K562 (cell line): ENCODE results near the gene MYO1F. TPM values are rescaled to one million over a fixed set of nuclear protein-coding genes. Genes with fewer than 3 reads are reported as not detected.

Experiments
- ATAC-seq: fragments of 200-7000 bp; cut with Tn5 transposase; 3 replicates; pipeline ENCODE4 v1.9.1; 2020; ENCODE audit warnings: moderate library complexity
- BruUV-seq: library from RNA; stranded (reverse); fragments of 400-500 nt; replicated peaks from 2 replicates; lab custom pipeline; 2021; lab: Mats Ljungman, UMichigan
- CTCF ChIA-PET: fragments of 300-600 bp; formaldehyde crosslinking; extraction: SDS; loops from one replicate; lab custom pipeline; 2021; ENCODE audit warnings: low intra/inter-chr PET ratio; lab: Yijun Ruan, JAX
- POLR2A ChIA-PET: fragments of 300-600, 350-650 bp; sonication (Branson Sonifier 250); formaldehyde crosslinking; extraction: SDS; loops from one replicate; lab custom pipeline; 2021; ENCODE audit warnings: antibody characterized with exemption, inconsistent platforms; lab: Yijun Ruan, JAX
- DNase-seq, 4 experiments: peaks; one replicate each; pipeline versions ENCODE4 v3.0.0 to v3.0.0-alpha.2; 2011 to 2018; ENCODE audit warnings: low spot score in 3 of 4, mixed read lengths in 3 of 4; ENCODE audit errors: extremely low read depth in 1 of 4
- FAIRE-seq: peaks from 2 replicates; lab custom pipeline; 2011; peaks lifted over from hg19 to GRCh38; lab: Jason Lieb, UNC
- H2AFZ ChIP-seq: 2 replicates; pipeline ENCODE4 v1.6.0; 2011; ENCODE audit warnings: low read depth, low read length, control low read depth, inconsistent platforms
- H3K27ac ChIP-seq: fragments of 200-600 bp; 3 replicates; pipeline ENCODE4 v1.8.0; 2011; ENCODE audit warnings: low read depth, mild to moderate bottlenecking, control low read depth, inconsistent platforms, low read length, moderate library complexity, mixed read lengths; ENCODE audit errors: extremely low read depth
- H3K27me3 ChIP-seq, 2 experiments: fragments of 300-600 bp in 1 of 2; 2 replicates in 1 of 2; 3 replicates in 1 of 2; pipeline versions ENCODE4 v1.6.0 to v1.8.0; 2011; ENCODE audit warnings: inconsistent platforms in 2 of 2, low read length in 2 of 2, mild to moderate bottlenecking in 1 of 2, mixed read lengths in 1 of 2, moderate library complexity in 1 of 2; ENCODE audit not compliant: control insufficient read depth in 2 of 2, insufficient read depth in 2 of 2
- H3K36me3 ChIP-seq: fragments of 300-600 bp; 3 replicates; pipeline ENCODE4 v1.8.0; 2011; ENCODE audit warnings: mild to moderate bottlenecking, low read length, inconsistent platforms; ENCODE audit not compliant: control insufficient read depth, insufficient read depth
- H3K4me1 ChIP-seq, 2 experiments: fragments of 200-600 bp in 1 of 2; replicated peaks in 1 of 2; 2 replicates in 1 of 2; 3 replicates in 1 of 2; pipeline versions ENCODE4 v1.5.1 to v1.8.0; 2011; ENCODE audit warnings: inconsistent platforms in 2 of 2, low read length in 2 of 2, mild to moderate bottlenecking in 1 of 2, mixed read lengths in 1 of 2, moderate library complexity in 1 of 2; ENCODE audit not compliant: control insufficient read depth in 2 of 2, insufficient read depth in 2 of 2
- H3K4me2 ChIP-seq: 2 replicates; pipeline ENCODE4 v1.6.1; 2011; ENCODE audit warnings: low read length, control low read depth, inconsistent platforms, mixed read lengths; ENCODE audit not compliant: insufficient read depth
- H3K4me3 ChIP-seq: fragments of 200-600 bp; sonication (generic), shearing (Covaris generic); 2 replicates; pipeline ENCODE4 v1.5.1; 2016; ENCODE audit warnings: control low read depth, inconsistent platforms
- H3K79me2 ChIP-seq: fragments of 200-600 bp; 3 replicates; pipeline ENCODE4 v1.8.0; 2011; ENCODE audit warnings: low read length, inconsistent platforms; ENCODE audit not compliant: control insufficient read depth, insufficient read depth
- H3K9ac ChIP-seq, 2 experiments: 2 replicates each; pipeline versions ENCODE4 v1.6.0 to v1.6.1; 2011; ENCODE audit warnings: low read depth in 2 of 2, low read length in 2 of 2, control low read depth in 1 of 2, inconsistent platforms in 1 of 2, mild to moderate bottlenecking in 1 of 2, mixed read lengths in 1 of 2; ENCODE audit not compliant: insufficient read depth in 1 of 2
- H3K9me1 ChIP-seq: one replicate; pipeline ENCODE4 v1.6.0; 2011; ENCODE audit warnings: inconsistent platforms, mild to moderate bottlenecking, low read length, moderate library complexity; ENCODE audit not compliant: control insufficient read depth, insufficient read depth
- H3K9me3 ChIP-seq: replicated peaks from 2 replicates; pipeline ENCODE4 v1.5.1; 2011; ENCODE audit warnings: low read depth, low read length, inconsistent platforms; ENCODE audit not compliant: control insufficient read depth, insufficient read depth
- H4K20me1 ChIP-seq: replicated peaks from 2 replicates; pipeline ENCODE4 v1.6.1; 2011; ENCODE audit warnings: low read length, inconsistent platforms, mixed read lengths; ENCODE audit not compliant: control insufficient read depth, insufficient read depth
- ASH1L ChIP-seq: fragments of 450-650 bp; IDR thresholded peaks from 2 replicates; pipeline ENCODE4 v1.6.1; 2018; ENCODE audit warnings: borderline replicate concordance, mild to moderate bottlenecking, low read depth; ENCODE audit not compliant: partially characterized antibody
- BCOR ChIP-seq: fragments of 450-650 bp; IDR thresholded peaks from 2 replicates; pipeline ENCODE4 v1.6.1; 2016
- BRCA1 ChIP-seq, 2 experiments: fragments of 450-650 bp in 1 of 2; sonication (generic) in 1 of 2; formaldehyde crosslinking in 1 of 2; IDR thresholded peaks; 2 replicates each; pipeline versions ENCODE4 v1.5.0 to v1.6.1; 2017 to 2020; ENCODE audit warnings: mild to moderate bottlenecking in 1 of 2, missing genetic modification reagents in 1 of 2
- BRD9 ChIP-seq: fragments of 450-650 bp; IDR thresholded peaks from 2 replicates; pipeline ENCODE4 v1.6.1; 2018; ENCODE audit warnings: low read depth; ENCODE audit not compliant: partially characterized antibody
- BRF1 ChIP-seq: IDR thresholded peaks from 3 replicates; pipeline ENCODE4 v1.6.1; 2011; ENCODE audit warnings: borderline replicate concordance, mild to moderate bottlenecking; ENCODE audit not compliant: insufficient read length; ENCODE audit errors: extremely low read depth
- CAMTA2 ChIP-seq: fragments of 250-450 bp; sonication (Bioruptor Pico); conservative IDR thresholded peaks from 2 replicates; pipeline ENCODE4 v1.5.1; 2022
- HDAC2 ChIP-seq: fragments of 450-650 bp; IDR thresholded peaks from 2 replicates; pipeline ENCODE4 v1.6.1; 2016; ENCODE audit warnings: mild to moderate bottlenecking
- MEF2A ChIP-seq: IDR thresholded peaks from 2 replicates; pipeline ENCODE4 v1.6.1; 2011; ENCODE audit warnings: low read depth, mild to moderate bottlenecking, low read length, moderate library complexity; ENCODE audit not compliant: control insufficient read depth
- NCOA6 ChIP-seq: fragments of 450-650 bp; IDR thresholded peaks from 2 replicates; pipeline ENCODE4 v1.6.1; 2017; ENCODE audit warnings: mild to moderate bottlenecking
- SMAD4 ChIP-seq: fragments of 250-450 bp; sonication (Bioruptor Pico); conservative IDR thresholded peaks from 2 replicates; pipeline ENCODE4 v1.8.0; 2021; ENCODE audit warnings: inconsistent platforms, mild to moderate bottlenecking, moderate library complexity
- SNRNP70 ChIP-seq: fragments of 200-400 bp; formaldehyde crosslinking; optimal IDR thresholded peaks from 2 replicates; pipeline ENCODE3; 2017; ENCODE audit warnings: low read depth, low read length
- SREBF1 ChIP-seq: fragments of 150-350 bp; IDR thresholded peaks from 2 replicates; pipeline ENCODE4 v1.6.1; 2014; ENCODE audit warnings: antibody characterized with exemption, low read depth, low read length, borderline replicate concordance
- ZNF140 ChIP-seq: fragments of 250-450 bp; sonication (Bioruptor Pico); IDR thresholded peaks from 2 replicates; pipeline ENCODE4 v1.8.0; 2021; ENCODE audit warnings: moderate library complexity, mild to moderate bottlenecking, inconsistent platforms
- ZNF3 ChIP-seq: fragments of 250-450 bp; sonication (Bioruptor Pico); IDR thresholded peaks from 2 replicates; pipeline ENCODE4 v1.5.0; 2021; ENCODE audit warnings: mild to moderate bottlenecking, moderate library complexity
- ZNF354B ChIP-seq: fragments of 250-450 bp; sonication (Bioruptor Pico); IDR thresholded peaks from 2 replicates; pipeline ENCODE4 v1.4.0; 2020
- WGBS: fragments of 100-300 bp; shearing (Covaris generic); methylation state at CpG from one replicate; pipeline ENCODE4 v1.1.6; 2016; ENCODE audit warnings: low coverage, mixed read lengths; ENCODE audit not compliant: insufficient coverage; ENCODE audit errors: missing lambda C conversion rate; 5-methylcytosine and 5-hydroxymethylcytosine counted together
- in situ Hi-C: fragments of 300-500 bp; cut with MboI; formaldehyde crosslinking; loops from 4 replicates; pipeline ENCODE4 v1.15.0; 2018; ENCODE audit warnings: inconsistent platforms, mixed read lengths
- intact Hi-C: fragments of 100-400 bp; cut with micrococcal nuclease; formaldehyde crosslinking; loops from 2 replicates; pipeline ENCODE4 v1.14.2; 2022
- polyA plus RNA-seq, 8 experiments: library from polyadenylated mRNA; depleted of rRNA in 4 of 8; stranded (reverse) in 5 of 8; unstranded in 3 of 8; fragments of >200 nt; fragmentation: Nextera tagmentation in 2 of 8; fragmentation: Illumina TruSeq in 1 of 8; extraction: Ambion mirVana in 2 of 8; extraction: Trizol in 1 of 8; gene quantifications; 2 replicates each; pipeline versions ENCODE4 v1.2.1 to v1.2.3, GENCODE V29; 2011 to 2014; ENCODE audit warnings: inconsistent platforms in 1 of 8, missing spikeins in 1 of 8
- total RNA-seq, 7 experiments: library from RNA; depleted of rRNA in 6 of 7; stranded (reverse); fragments of >200 nt in 6 of 7; fragmentation: Illumina TruSeq in 2 of 7; extraction: Trizol in 2 of 7; gene quantifications; 2 replicates each; pipeline versions ENCODE4 v1.2.1 to v1.2.3, GENCODE V29; 2011 to 2021; ENCODE audit warnings: low replicate concordance in 1 of 7
- TF ChIP-seq, protein P1 (sequence below): fragments of 450-650 bp; IDR thresholded peaks from 2 replicates; pipeline ENCODE4 v1.6.1; 2018; ENCODE audit not compliant: partially characterized antibody
- TF ChIP-seq, protein P2 (sequence below): sonication (generic); formaldehyde crosslinking; IDR thresholded peaks from 2 replicates; pipeline ENCODE4 v1.8.0; 2022; ENCODE audit warnings: mild to moderate bottlenecking, missing genetic modification reagents
- TF ChIP-seq, protein P3 (sequence below): sonication (generic); formaldehyde crosslinking; IDR thresholded peaks from 2 replicates; pipeline ENCODE4 v1.8.1; 2023; ENCODE audit warnings: mild to moderate bottlenecking, missing genetic modification reagents

Gene MYO1F
- total and polyA plus RNA-seq, 9 of the 15 experiments (the other 6 are each of a cell fraction or from before 2014, with no cell fraction given) = 0.78 to 9.4 (median 4.3) TPM

DNA sequence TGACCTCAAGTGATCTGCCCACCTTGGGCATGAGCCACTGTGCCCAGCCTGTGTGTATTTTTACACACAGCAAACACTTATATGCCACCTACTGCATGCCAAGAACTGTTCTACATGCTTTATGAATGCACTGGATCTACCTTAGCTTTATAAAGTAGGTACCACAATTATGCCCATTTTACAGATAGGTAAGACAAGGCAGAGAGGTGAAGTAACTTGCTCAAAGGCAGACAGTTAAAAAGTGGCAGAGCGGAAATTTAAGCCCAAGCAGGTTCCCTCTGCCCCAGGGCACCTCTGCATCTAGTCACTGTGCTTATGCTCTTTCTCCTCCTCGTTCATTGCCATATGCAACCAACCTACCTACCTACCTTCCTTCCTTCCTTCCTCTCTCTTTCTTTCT lies 22.8 kb upstream of the MYO1F start:
- FAIRE-seq (no peak), DNase-seq (no peak), ATAC-seq (no peak)
- Histone ChIP-seq H3K79me2 (no peaks in the 10 kb centered on the region), H3K4me3 (no peak overlapping the region), H3K4me1 (peaks cover 0 to 7% of the 10 kb centered on the region in 2 experiments; a peak in 2 of 5 replicates), H2AFZ (no peak overlapping the region), H3K27me3 (peaks cover 24 to 67% of the 10 kb centered on the region in 2 experiments), H3K27ac (no peak overlapping the region), H3K9me3 (no peaks in the 10 kb centered on the region), H4K20me1 (no peaks in the 10 kb centered on the region), H3K9me1 (no peaks in the 10 kb centered on the region), H3K9ac (no peak overlapping the region), H3K36me3 (no peaks in the 10 kb centered on the region), H3K4me2 (no peak overlapping the region)
- in situ Hi-C loops = no loop called here
- BruUV-seq = no TSS peak
- intact Hi-C loops = no loop called here
- 0% methylated on average over 2 of the region's 2 CpGs for WGBS
- POLR2A ChIA-PET = interaction anchor here (0.7 kb wide), 1 partner anchor 293 kb away, joined by 3 read pairs; no protein-coding TSS in a partner anchor
- CTCF ChIA-PET = no interaction called here
- TF ChIP-seq ZNF140 (CRISPR knock-in tag) (no peak), ASH1L (no peak), SREBF1 (no peak), NCOA6 (no peak), BRF1 (no peak), MEF2A (no peak), BRCA1 (IDR thresholded peaks at IDR 0.05) (no peak), BRCA1 (CRISPR knock-in tag; IDR thresholded peaks at IDR 0.05) (no peak), ZNF354B (CRISPR knock-in tag) (no peak), SMAD4 (CRISPR knock-in tag) (no peak), SNRNP70 (no peak), ZNF3 (no peak), CAMTA2 (CRISPR knock-in tag) (no peak), HDAC2 (0 out of 2 replicates have a peak, but pooled peaks have one; percentile 19), BRD9 (no peak), BCOR (peak; percentile 80)
- TF ChIP-seq, protein P1, sequence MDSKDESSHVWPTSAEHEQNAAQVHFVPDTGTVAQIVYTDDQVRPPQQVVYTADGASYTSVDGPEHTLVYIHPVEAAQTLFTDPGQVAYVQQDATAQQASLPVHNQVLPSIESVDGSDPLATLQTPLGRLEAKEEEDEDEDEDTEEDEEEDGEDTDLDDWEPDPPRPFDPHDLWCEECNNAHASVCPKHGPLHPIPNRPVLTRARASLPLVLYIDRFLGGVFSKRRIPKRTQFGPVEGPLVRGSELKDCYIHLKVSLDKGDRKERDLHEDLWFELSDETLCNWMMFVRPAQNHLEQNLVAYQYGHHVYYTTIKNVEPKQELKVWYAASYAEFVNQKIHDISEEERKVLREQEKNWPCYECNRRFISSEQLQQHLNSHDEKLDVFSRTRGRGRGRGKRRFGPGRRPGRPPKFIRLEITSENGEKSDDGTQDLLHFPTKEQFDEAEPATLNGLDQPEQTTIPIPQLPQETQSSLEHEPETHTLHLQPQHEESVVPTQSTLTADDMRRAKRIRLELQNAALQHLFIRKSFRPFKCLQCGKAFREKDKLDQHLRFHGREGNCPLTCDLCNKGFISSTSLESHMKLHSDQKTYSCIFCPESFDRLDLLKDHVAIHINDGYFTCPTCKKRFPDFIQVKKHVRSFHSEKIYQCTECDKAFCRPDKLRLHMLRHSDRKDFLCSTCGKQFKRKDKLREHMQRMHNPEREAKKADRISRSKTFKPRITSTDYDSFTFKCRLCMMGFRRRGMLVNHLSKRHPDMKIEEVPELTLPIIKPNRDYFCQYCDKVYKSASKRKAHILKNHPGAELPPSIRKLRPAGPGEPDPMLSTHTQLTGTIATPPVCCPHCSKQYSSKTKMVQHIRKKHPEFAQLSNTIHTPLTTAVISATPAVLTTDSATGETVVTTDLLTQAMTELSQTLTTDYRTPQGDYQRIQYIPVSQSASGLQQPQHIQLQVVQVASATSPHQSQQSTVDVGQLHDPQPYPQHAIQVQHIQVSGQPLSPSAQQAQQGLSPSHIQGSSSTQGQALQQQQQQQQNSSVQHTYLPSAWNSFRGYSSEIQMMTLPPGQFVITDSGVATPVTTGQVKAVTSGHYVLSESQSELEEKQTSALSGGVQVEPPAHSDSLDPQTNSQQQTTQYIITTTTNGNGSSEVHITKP = no peak
- TF ChIP-seq, protein P2, sequence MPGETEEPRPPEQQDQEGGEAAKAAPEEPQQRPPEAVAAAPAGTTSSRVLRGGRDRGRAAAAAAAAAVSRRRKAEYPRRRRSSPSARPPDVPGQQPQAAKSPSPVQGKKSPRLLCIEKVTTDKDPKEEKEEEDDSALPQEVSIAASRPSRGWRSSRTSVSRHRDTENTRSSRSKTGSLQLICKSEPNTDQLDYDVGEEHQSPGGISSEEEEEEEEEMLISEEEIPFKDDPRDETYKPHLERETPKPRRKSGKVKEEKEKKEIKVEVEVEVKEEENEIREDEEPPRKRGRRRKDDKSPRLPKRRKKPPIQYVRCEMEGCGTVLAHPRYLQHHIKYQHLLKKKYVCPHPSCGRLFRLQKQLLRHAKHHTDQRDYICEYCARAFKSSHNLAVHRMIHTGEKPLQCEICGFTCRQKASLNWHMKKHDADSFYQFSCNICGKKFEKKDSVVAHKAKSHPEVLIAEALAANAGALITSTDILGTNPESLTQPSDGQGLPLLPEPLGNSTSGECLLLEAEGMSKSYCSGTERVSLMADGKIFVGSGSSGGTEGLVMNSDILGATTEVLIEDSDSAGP (CRISPR knock-in tag) = no peak
- TF ChIP-seq, protein P3, sequence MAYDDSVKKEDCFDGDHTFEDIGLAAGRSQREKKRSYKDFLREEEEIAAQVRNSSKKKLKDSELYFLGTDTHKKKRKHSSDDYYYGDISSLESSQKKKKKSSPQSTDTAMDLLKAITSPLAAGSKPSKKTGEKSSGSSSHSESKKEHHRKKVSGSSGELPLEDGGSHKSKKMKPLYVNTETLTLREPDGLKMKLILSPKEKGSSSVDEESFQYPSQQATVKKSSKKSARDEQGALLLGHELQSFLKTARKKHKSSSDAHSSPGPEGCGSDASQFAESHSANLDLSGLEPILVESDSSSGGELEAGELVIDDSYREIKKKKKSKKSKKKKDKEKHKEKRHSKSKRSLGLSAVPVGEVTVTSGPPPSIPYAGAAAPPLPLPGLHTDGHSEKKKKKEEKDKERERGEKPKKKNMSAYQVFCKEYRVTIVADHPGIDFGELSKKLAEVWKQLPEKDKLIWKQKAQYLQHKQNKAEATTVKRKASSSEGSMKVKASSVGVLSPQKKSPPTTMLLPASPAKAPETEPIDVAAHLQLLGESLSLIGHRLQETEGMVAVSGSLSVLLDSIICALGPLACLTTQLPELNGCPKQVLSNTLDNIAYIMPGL (CRISPR knock-in tag) = no peak
